Frontal cortex (tissue), 4 donors: Measurements from ENCODE around the gene KLK6. TPM values are rescaled to one million over a fixed set of nuclear protein-coding genes. Genes with fewer than 3 reads are reported as not detected.
"Not testable (repeated sequence)": the region's sequence is repeated elsewhere in the genome, so short reads cannot be mapped to it uniquely, and the experiment has no call there.

Source experiments
- DNase-seq, 2 donors: peaks; one replicate each; pipeline ENCODE4 v3.0.0; 2012; ENCODE audit warnings: low spot score in 2 of 2
- FAIRE-seq: peaks from 2 replicates; lab custom pipeline; 2012; peaks lifted over from hg19 to GRCh38; lab: Jason Lieb, UNC
- total RNA-seq: library from RNA; depleted of rRNA; stranded (reverse); fragments of >200 nt; gene quantifications from one replicate; pipeline ENCODE4 v1.2.3, GENCODE V29; 2014
- donor health status: control.
- donor health status: control.
- donor health status: control.

KLK6 gene
- total RNA-seq, 1 donor from 2014 or later: not detected

GRCh38 chr19:50998061-50998460 lies 28.7 kb upstream of the KLK6 start:
- no peak for FAIRE-seq

GRCh38 chr19:50994129-50994528 lies 24.7 kb upstream of the KLK6 start:
- FAIRE-seq (no peak), DNase-seq (no peak)

More at GRCh38 chr19:50998061-50998460, 28.7 kb upstream of the KLK6 start:
- no peak for DNase-seq

GRCh38 chr19:50992666-50993035 lies 23.3 kb upstream of the KLK6 start:
- FAIRE-seq: no peak
- DNase-seq: no peak

- DNase-seq, FAIRE-seq: not testable (repeated sequence)
Measured at GRCh38 chr19:50984416-50984815, 15.0 kb upstream of the KLK6 start.

GRCh38 chr19:50983625-50984292 lies 14.4 kb upstream of the KLK6 start, which contains the start of gene KLK7:
Gene KLK7 (minus strand): TSS chr19:50983917. CDS start chr19:50982399, 1,518 bp downstream.
- DNase-seq (no peak), FAIRE-seq (no peak)

- FAIRE-seq: no peak
Measured at GRCh38 chr19:50982186-50982585, 12.8 kb upstream of the KLK6 start.

GRCh38 chr19:50981587-50982146 lies 12.3 kb upstream of the KLK6 start:
- no peak for DNase-seq
- no peak for FAIRE-seq

More at GRCh38 chr19:50982186-50982585, 12.8 kb upstream of the KLK6 start:
- DNase-seq: no peak

GRCh38 chr19:50980208-50980607 lies 10.8 kb upstream of the KLK6 start:
- DNase-seq: no peak
- no peak for FAIRE-seq

GRCh38 chr19:50979758-50980157 lies 10.4 kb upstream of the KLK6 start:
- FAIRE-seq (no peak), DNase-seq (no peak)

GRCh38 chr19:50978772-50979390 lies 9.5 kb upstream of the KLK6 start:
- DNase-seq (no peak), FAIRE-seq (no peak)

- DNase-seq: no peak
- no peak for FAIRE-seq
Measured at GRCh38 chr19:50977626-50978025, 8.2 kb upstream of the KLK6 start.

GRCh38 chr19:50975766-50976165 lies 6.4 kb upstream of the KLK6 start:
- FAIRE-seq (no peak), DNase-seq (no peak)

- DNase-seq: no peak
- no peak for FAIRE-seq
Measured at GRCh38 chr19:50974702-50975556, 5.5 kb upstream of the KLK6 start.

- FAIRE-seq: no peak
Measured at GRCh38 chr19:50972795-50973376, 3.5 kb upstream of the KLK6 start.

GRCh38 chr19:50969810-50970209 lies 419 bp upstream of the KLK6 start:
- FAIRE-seq, DNase-seq: not testable (repeated sequence)

More at GRCh38 chr19:50972795-50973376, 3.5 kb upstream of the KLK6 start:
- no peak for DNase-seq

GRCh38 chr19:50968716-50969412 lies 527 bp downstream of the KLK6 start:
- no peak for FAIRE-seq
- no peak for DNase-seq

GRCh38 chr19:50967929-50968715 lies 1.3 kb downstream of the KLK6 start:
- no peak for FAIRE-seq
- DNase-seq: no peak

GRCh38 chr19:50964266-50964665 lies 5.1 kb downstream of the KLK6 start:
- DNase-seq (no peak), FAIRE-seq (no peak)

GRCh38 chr19:50963381-50963780 lies 6.0 kb downstream of the KLK6 start:
- FAIRE-seq (no peak), DNase-seq (no peak)
